Fibroblast of gingiva (primary cell): ENCODE data around the gene STK16.
"Not testable (repeated sequence)": the region's sequence is repeated elsewhere in the genome, so short reads cannot be mapped to it uniquely, and the experiment has no call there.

Experiments used
- DNase-seq: peaks from one replicate; pipeline ENCODE4 v3.0.0-alpha.2; 2011; ENCODE audit warnings: low read depth

Gene STK16

GRCh38 chr2:219245899-219246230 lies 586 bp downstream of the STK16 start:
- DNase-seq = no peak

GRCh38 chr2:219246559-219246958 lies 1.3 kb downstream of the STK16 start:
- DNase-seq = no peak

GRCh38 chr2:219247678-219248642 lies 2.7 kb downstream of the STK16 start:
- no peak for DNase-seq

GRCh38 chr2:219248845-219249202 lies 3.5 kb downstream of the STK16 start:
- no peak for DNase-seq

GRCh38 chr2:219249203-219249980 lies 4.1 kb downstream of the STK16 start:
- DNase-seq = peak; percentile 92

GRCh38 chr2:219250049-219250781 lies 4.9 kb downstream of the STK16 start:
- peak; percentile 25 for DNase-seq

GRCh38 chr2:219251656-219252055 lies 6.4 kb downstream of the STK16 start:
- DNase-seq = peak; percentile 27

GRCh38 chr2:219252084-219252483 lies 6.8 kb downstream of the STK16 start:
- DNase-seq = no peak

GRCh38 chr2:219252570-219252899 lies 7.3 kb downstream of the STK16 start:
- DNase-seq = no peak

GRCh38 chr2:219252900-219253752 lies 7.8 kb downstream of the STK16 start, which contains the start of gene TUBA4B:
Gene TUBA4B, plus strand, starts transcription at chr2:219253243. Its CDS starts 165 bp downstream, at chr2:219253408.
- DNase-seq = no peak

GRCh38 chr2:219253753-219254589 lies 8.7 kb downstream of the STK16 start, which contains the start of gene TUBA4A:
Gene TUBA4A, minus strand, starts transcription at chr2:219253918. Its CDS starts 60 bp downstream, at chr2:219253858.
- peak; percentile 56 for DNase-seq

- DNase-seq = peak; percentile 15
Measured at GRCh38 chr2:219254590-219255201, 9.4 kb downstream of the STK16 start.

GRCh38 chr2:219258942-219259341 lies 13.7 kb downstream of the STK16 start:
- not testable (repeated sequence) for DNase-seq

GRCh38 chr2:219261024-219261855 lies 16.0 kb downstream of the STK16 start:
- no peak for DNase-seq

- DNase-seq = no peak
Measured at GRCh38 chr2:219266232-219266631, 21.0 kb downstream of the STK16 start.

GRCh38 chr2:219266886-219267285 lies 21.6 kb downstream of the STK16 start:
- DNase-seq = no peak

- no peak for DNase-seq
Measured at GRCh38 chr2:219268294-219268693, 23.0 kb downstream of the STK16 start.

- no peak for DNase-seq
Measured at GRCh38 chr2:219269362-219270054, 24.2 kb downstream of the STK16 start.

- DNase-seq = no peak
Measured at GRCh38 chr2:219270055-219270372, 24.7 kb downstream of the STK16 start.
